ENCODE data around the gene CIAPIN1. TPM values are rescaled to one million over a fixed set of nuclear protein-coding genes. Genes with fewer than 3 reads are reported as not detected.
A peak's percentile ranks its signal among the peaks of the same experiment; 100 is the strongest.

Gene CIAPIN1
- total RNA-seq, 1 donor from 2014 or later: 28.7 TPM

DNA sequence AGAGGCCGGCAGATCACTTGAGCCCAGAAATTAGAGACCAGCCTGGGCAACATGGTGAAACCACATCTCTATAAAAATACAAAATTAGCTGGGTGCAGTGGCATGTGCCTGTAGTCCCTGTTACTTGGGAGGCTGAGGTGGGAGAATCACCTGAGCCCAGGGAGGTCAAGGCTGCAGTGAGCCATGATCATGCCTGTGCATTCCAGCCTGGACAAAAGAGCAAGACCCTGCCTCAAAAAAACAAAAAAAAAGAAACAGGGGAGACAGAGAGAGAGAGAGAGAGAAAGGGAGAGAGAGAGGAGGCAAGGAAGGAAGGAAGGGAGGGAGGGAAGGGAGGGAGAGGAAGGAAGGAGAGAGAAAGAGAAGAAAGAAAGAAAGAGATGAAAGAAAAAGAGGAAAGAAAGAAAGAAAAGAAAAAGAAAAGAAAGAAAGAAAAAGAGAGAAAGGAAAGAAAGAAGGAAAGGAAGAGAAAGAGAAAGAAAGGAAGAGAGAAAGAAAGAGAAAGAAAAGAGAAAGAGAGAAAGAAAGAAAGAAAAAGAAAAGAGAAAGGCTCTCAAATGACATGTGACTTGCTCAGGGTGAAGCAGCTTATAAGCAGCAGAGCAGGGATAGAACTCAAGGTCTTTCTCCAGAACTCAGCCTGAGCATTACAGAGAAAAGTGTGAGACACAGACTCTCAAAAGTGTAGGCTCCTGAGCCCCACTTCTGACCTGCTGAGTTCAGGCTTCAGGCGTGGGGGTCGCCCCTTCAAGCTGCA, 59.4 kb downstream of the CIAPIN1 start:
- Histone ChIP-seq H3K27me3 (no peaks in the 10 kb centered on the region), H3K27ac (no peak overlapping the region), H3K4me3 (no peak overlapping the region), H3K9me3 (no peaks in the 10 kb centered on the region), H3K4me1 (peaks cover 0 to 21% of the 10 kb centered on the region in 2 donors), H3K36me3 (peaks cover under 1 to 3% of the 10 kb centered on the region in 2 donors)
- DNase-seq (ENCODE audit: low spot score in 2 of 2): no peak
- TF ChIP-seq CTCF (IDR thresholded peaks at IDR 0.05): no peak
- intact Hi-C loops (cut with DNase I): no loop called here

DNA sequence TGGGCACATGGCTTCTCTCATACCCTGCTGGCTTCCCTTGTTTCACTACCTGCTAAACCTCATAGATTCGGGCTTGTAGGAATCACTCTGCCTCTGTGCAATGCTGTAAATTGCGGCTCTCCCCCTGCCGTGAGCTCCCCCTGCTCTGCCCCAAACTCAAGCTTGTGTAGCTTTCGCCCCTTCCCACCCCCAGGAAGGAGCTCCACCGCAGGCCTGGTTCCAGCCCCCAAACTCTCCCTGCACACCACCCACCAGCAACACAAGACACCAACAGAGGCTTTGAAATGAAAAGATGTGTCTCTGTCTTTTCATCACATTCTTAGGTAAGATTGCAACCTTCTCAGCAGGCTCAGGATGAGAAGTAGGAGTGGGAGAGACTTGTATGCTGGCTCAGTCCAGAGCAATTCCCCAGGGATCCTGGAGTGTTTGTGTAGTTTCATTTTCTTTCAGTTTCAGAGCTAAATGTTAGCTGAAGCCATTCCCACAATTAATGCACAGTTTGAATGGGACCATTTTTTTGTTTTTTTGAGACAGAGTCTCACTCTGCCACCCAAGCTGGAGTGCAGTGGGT, 60.7 kb downstream of the CIAPIN1 start:
- no peaks in the 10 kb centered on the region for H3K27me3 ChIP-seq
- peaks cover 14 to 16% of the 10 kb centered on the region in 2 donors for H3K36me3 ChIP-seq
- H3K9me3 ChIP-seq: no peaks in the 10 kb centered on the region
- peaks cover 0 to 21% of the 10 kb centered on the region in 2 donors for H3K4me1 ChIP-seq
- H3K4me3 ChIP-seq: no peak overlapping the region
- no peak for DNase-seq (ENCODE audit: low spot score in 2 of 2)
- no peak for TF ChIP-seq CTCF (IDR thresholded peaks at IDR 0.05)
- intact Hi-C loops (cut with DNase I): no loop called here
- no peak overlapping the region for H3K27ac ChIP-seq

GRCh38 chr16:57385083-57385482, 62.1 kb downstream of the CIAPIN1 start:
- H3K27ac ChIP-seq: peak overlapping the region in 1 of 2 donors; percentile 75
- H3K27me3 ChIP-seq: no peaks in the 10 kb centered on the region
- peaks cover 22 to 23% of the 10 kb centered on the region in 2 donors for H3K36me3 ChIP-seq
- peaks cover 0 to 23% of the 10 kb centered on the region in 2 donors for H3K4me1 ChIP-seq
- no peak overlapping the region for H3K4me3 ChIP-seq
- no peak for DNase-seq (ENCODE audit: low spot score in 2 of 2)
- H3K9me3 ChIP-seq: no peaks in the 10 kb centered on the region
- intact Hi-C loops (cut with DNase I): loop anchor here (2.0 kb wide), 1 partner anchor 32 kb away; no protein-coding TSS in a partner anchor
- no peak for TF ChIP-seq CTCF (IDR thresholded peaks at IDR 0.05)

DNA sequence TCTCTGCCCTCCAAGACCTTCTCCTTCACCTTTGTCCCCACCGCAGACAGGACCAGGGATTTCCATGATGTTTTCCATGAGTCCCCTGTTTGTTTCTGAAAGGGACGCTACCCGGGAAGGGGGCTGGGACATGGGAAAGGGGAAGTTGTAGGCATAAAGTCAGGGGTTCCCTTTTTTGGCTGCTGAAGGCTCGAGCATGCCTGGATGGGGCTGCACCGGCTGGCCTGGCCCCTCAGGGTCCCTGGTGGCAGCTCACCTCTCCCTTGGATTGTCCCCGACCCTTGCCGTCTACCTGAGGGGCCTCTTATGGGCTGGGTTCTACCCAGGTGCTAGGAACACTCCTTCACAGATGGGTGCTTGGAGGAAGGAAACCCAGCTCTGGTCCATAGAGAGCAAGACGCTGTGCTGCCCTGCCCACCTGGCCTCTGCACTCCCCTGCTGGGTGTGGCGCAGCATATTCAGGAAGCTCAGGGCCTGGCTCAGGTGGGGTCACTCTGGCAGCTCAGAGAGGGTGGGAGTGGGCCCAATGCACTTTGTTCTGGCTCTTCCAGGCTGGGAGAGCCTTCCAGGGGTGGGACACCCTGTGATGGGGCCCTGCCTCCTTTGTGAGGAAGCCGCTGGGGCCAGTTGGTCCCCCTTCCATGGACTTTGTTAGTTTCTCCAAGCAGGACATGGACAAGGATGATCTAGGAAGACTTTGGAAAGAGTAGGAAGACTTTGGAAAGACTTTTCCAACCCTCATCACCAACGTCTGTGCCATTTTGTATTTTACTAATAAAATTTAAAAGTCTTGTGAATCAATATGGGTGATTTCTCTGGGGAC, 62.7 kb downstream of the CIAPIN1 start:
- TF ChIP-seq CTCF (IDR thresholded peaks at IDR 0.05): no peak
- no peak overlapping the region for H3K4me3 ChIP-seq
- H3K27me3 ChIP-seq: no peaks in the 10 kb centered on the region
- DNase-seq (ENCODE audit: low spot score in 2 of 2): no peak
- intact Hi-C loops (cut with DNase I): loop anchor here (2.0 kb wide), 1 partner anchor 32 kb away; no protein-coding TSS in a partner anchor
- H3K36me3 ChIP-seq: peaks cover 28 to 29% of the 10 kb centered on the region in 2 donors
- H3K4me1 ChIP-seq: peaks cover 0 to 27% of the 10 kb centered on the region in 2 donors
- no peaks in the 10 kb centered on the region for H3K9me3 ChIP-seq
- peak overlapping the region; percentile 65 to 75 for H3K27ac ChIP-seq
